GM21717 (cell line): ENCODE measurements around the gene ZNF155.
"Not testable (repeated sequence)": the region's sequence is repeated elsewhere in the genome, so short reads cannot be mapped to it uniquely, and the experiment has no call there.

Source experiments
- ATAC-seq: cut with Tn5 transposase; IDR thresholded peaks from one replicate; pipeline ENCODE4 v1.9.1; 2021; ENCODE audit warnings: mild to moderate bottlenecking, moderate library complexity; ENCODE audit not compliant: unreplicated experiment

Gene ZNF155

GRCh38 chr19:43983912-43984686, at the start of gene ZNF155:
Gene ZNF155, plus strand, starts transcription at chr19:43984188. Its CDS starts 4,356 bp downstream, at chr19:43988544.
- ATAC-seq: peak; percentile 66

- peak; percentile 93 for ATAC-seq
Observed at GRCh38 chr19:43934985-43935708, 48.8 kb upstream of the ZNF155 start, which contains the start of gene ZNF45. Gene ZNF45, minus strand, starts transcription at chr19:43935282. Its CDS starts 13,097 bp downstream, at chr19:43922185.

GRCh38 chr19:43936188-43936587, 47.8 kb upstream of the ZNF155 start:
- ATAC-seq: no peak

GRCh38 chr19:43939557-43940260, 44.3 kb upstream of the ZNF155 start:
- ATAC-seq: no peak

GRCh38 chr19:43940719-43941118, 43.3 kb upstream of the ZNF155 start:
- ATAC-seq: no peak

GRCh38 chr19:43941209-43941608, 42.8 kb upstream of the ZNF155 start:
- no peak for ATAC-seq

GRCh38 chr19:43947412-43947811, 36.6 kb upstream of the ZNF155 start:
- ATAC-seq: not testable (repeated sequence)

- ATAC-seq: not testable (repeated sequence)
Observed at GRCh38 chr19:43949803-43950202, 34.2 kb upstream of the ZNF155 start.

- peak; percentile 81 for ATAC-seq
Observed at GRCh38 chr19:43950834-43951645, 32.9 kb upstream of the ZNF155 start, which contains the start of gene ZNF221. Gene ZNF221, plus strand, starts transcription at chr19:43951228. Its CDS starts 11,499 bp downstream, at chr19:43962727.

- ATAC-seq: no peak
Observed at GRCh38 chr19:43956827-43957226, 27.2 kb upstream of the ZNF155 start.

- no peak for ATAC-seq
Observed at GRCh38 chr19:43957891-43958290, 26.1 kb upstream of the ZNF155 start.

GRCh38 chr19:43960411-43960810, 23.6 kb upstream of the ZNF155 start:
- no peak for ATAC-seq

GRCh38 chr19:43966079-43966694, 17.8 kb upstream of the ZNF155 start:
- no peak for ATAC-seq

GRCh38 chr19:43976732-43977131, 7.3 kb upstream of the ZNF155 start:
- ATAC-seq: no peak

- peak; percentile 14 for ATAC-seq
Observed at GRCh38 chr19:43983544-43983911, 460 bp upstream of the ZNF155 start.

- no peak for ATAC-seq
Observed at GRCh38 chr19:43984687-43985000, 656 bp downstream of the ZNF155 start.

- no peak for ATAC-seq
Observed at GRCh38 chr19:43997631-43998290, 13.8 kb downstream of the ZNF155 start.

GRCh38 chr19:44002212-44002565, 18.2 kb downstream of the ZNF155 start:
- peak; percentile 8 for ATAC-seq

GRCh38 chr19:44002566-44003460, 18.8 kb downstream of the ZNF155 start, which contains the start of gene ZNF230:
Gene ZNF230, plus strand, starts transcription at chr19:44002957. Its CDS starts 4,122 bp downstream, at chr19:44007079.
- ATAC-seq: peak; percentile 85
